MCF 10A (cell line): ENCODE measurements around the gene CIPC. TPM values are rescaled to one million over a fixed set of nuclear protein-coding genes. Genes with fewer than 3 reads are reported as not detected.

ENCODE experiments used
- BruUV-seq: library from RNA; stranded (reverse); fragments of 400-500 nt; replicated peaks from 2 replicates; lab custom pipeline; 2021; lab: Mats Ljungman, UMichigan
- CTCF ChIA-PET: fragments of 300-600 bp; sonication (Branson Sonifier 250); formaldehyde crosslinking; extraction: SDS; loops from one replicate; lab custom pipeline; 2021; ENCODE audit warnings: antibody characterized with exemption, inconsistent platforms; lab: Yijun Ruan, JAX
- POLR2A ChIA-PET: fragments of 300-600, 350-650 bp; sonication (Branson Sonifier 250); formaldehyde crosslinking; extraction: SDS; loops from one replicate; lab custom pipeline; 2020; ENCODE audit warnings: antibody characterized with exemption, inconsistent platforms; lab: Yijun Ruan, JAX
- DNase-seq: peaks from one replicate; pipeline ENCODE4 v3.0.0-alpha.2; 2018; ENCODE audit not compliant: unreplicated experiment
- H3K27ac Mint-ChIP-seq: one replicate; pipeline ENCODE4 v1.8.0; 2022; ENCODE audit warnings: mild to moderate bottlenecking, low read depth, mixed read lengths; ENCODE audit not compliant: unreplicated experiment
- H3K27me3 Mint-ChIP-seq: one replicate; pipeline ENCODE4 v1.8.0; 2022; ENCODE audit warnings: mixed read lengths; ENCODE audit not compliant: insufficient read depth, unreplicated experiment
- H3K36me3 Mint-ChIP-seq: one replicate; pipeline ENCODE4 v1.8.0; 2022; ENCODE audit warnings: mild to moderate bottlenecking, moderate library complexity, mixed read lengths; ENCODE audit not compliant: insufficient read depth, unreplicated experiment
- H3K4me1 Mint-ChIP-seq: one replicate; pipeline ENCODE4 v1.8.0; 2022; ENCODE audit warnings: mixed read lengths; ENCODE audit not compliant: insufficient read depth, unreplicated experiment
- H3K4me3 Mint-ChIP-seq: one replicate; pipeline ENCODE4 v1.8.0; 2022; ENCODE audit warnings: mild to moderate bottlenecking, moderate library complexity, mixed read lengths; ENCODE audit not compliant: unreplicated experiment
- H3K9me3 Mint-ChIP-seq: one replicate; pipeline ENCODE4 v1.8.0; 2022; ENCODE audit warnings: mixed read lengths; ENCODE audit not compliant: unreplicated experiment
- CTCF ChIP-seq: fragments of 200-600 bp; IDR thresholded peaks from one replicate; pipeline ENCODE4 v1.8.0; 2022; ENCODE audit warnings: antibody characterized with exemption, mild to moderate bottlenecking; ENCODE audit not compliant: unreplicated experiment
- intact Hi-C: fragments of 100-400 bp; cut with micrococcal nuclease; formaldehyde crosslinking; loops from 2 replicates; pipeline ENCODE4 v1.14.1; 2022
- total RNA-seq: library from RNA; stranded (reverse); gene quantifications from 2 replicates; pipeline ENCODE4 v1.2.3, GENCODE V29; 2022

The CIPC gene
- total RNA-seq, 1 experiment from 2014 or later = 9.7 TPM

DNA sequence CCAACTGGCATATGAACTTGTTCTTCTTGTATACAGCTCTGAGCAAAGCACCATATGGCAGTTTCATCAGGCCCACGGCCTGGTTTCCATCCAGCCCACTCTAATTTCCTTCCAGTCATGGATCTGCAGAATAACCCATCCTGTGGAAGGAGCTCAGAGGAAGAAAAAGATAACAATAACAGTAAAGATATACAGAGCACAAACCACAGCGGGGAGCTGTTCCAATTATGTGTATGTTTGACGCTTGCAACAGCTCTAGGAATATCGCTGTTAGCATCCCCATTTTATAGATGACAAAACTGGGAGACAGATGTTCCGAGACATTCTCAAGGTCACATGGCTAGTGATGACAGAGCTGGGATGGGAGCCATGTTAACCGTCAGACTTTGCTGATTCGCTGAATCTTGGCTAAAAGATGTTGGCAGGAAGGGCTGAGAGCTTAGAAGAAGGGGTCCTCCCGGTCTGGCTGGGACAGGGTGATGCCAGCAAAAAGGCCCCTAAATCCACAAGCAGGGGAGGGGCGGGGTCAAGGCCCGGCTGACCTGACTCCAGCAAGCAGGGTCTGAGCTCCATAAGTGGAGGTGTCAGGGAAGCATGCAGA lies 34.4 kb upstream of the CIPC start:
- intact Hi-C loops = no loop called here
- Mint-ChIP-seq H3K36me3 (no peaks in the 10 kb centered on the region), H3K27ac (no peak overlapping the region), H3K4me1 (peaks cover 17% of the 10 kb centered on the region), H3K9me3 (no peaks in the 10 kb centered on the region), H3K27me3 (no peaks in the 10 kb centered on the region), H3K4me3 (no peak overlapping the region)
- no TSS peak for BruUV-seq
- no peak for TF ChIP-seq CTCF
- ChIA-PET POLR2A (interaction anchor here (0.8 to 1.6 kb wide), 7 partner anchors 19 to 145 kb away, joined by 3 to 7 read pairs (median 4); partner anchors contain the start of gene IRF2BPL), CTCF (interaction anchor here (0.6 to 16.8 kb wide), 14 partner anchors 9 to 253 kb away, joined by 3 to 496 read pairs (median 4); no protein-coding TSS in a partner anchor)
- DNase-seq = no peak

- CTCF ChIA-PET = interaction anchor here (0.6 to 16.8 kb wide), 12 partner anchors 10 to 190 kb away, joined by 3 to 496 read pairs (median 4); no protein-coding TSS in a partner anchor
- intact Hi-C loops = no loop called here
Measured at GRCh38 chr14:77064521-77065178, 33.4 kb upstream of the CIPC start.

DNA sequence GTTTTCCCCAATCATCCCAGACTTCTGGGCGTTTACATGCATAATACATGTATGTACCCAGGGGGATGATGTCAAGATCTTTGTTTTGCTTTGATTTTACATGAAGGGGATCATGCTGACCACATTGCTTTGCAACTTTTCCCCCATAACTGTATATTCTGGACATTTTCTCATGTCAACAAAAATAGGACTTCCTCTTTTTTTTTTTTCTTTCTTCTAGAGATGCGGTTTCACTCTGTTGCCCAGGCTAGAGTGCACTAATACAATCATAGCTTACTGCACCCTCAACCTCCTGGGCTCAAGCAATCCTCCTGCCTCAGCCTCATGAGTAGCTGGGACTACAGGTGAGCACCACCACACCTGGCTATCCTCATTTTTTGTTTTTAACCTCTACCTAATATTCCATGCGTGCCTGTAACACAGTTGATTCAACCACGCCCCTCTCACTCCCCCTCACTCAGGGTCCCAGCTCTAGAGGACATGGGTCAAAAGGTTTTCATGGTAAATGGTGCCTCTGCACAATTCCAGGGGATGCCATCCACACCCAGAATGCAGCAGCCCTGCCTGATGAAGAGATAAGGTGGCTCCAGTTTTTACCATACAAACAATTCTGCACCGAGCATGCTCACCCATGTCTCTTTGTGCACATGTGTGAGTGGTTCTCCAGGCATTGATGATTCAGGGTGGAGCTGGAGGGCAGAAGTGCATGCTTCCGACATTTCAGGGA lies 32.0 kb upstream of the CIPC start:
- H3K27ac Mint-ChIP-seq = no peak overlapping the region
- no peak for DNase-seq
- H3K36me3 Mint-ChIP-seq = no peaks in the 10 kb centered on the region
- ChIA-PET CTCF (interaction anchor here (0.7 to 16.8 kb wide), 5 partner anchors 37 to 191 kb away, joined by 3 to 496 read pairs (median 6); no protein-coding TSS in a partner anchor), POLR2A (interaction anchor here (1.0 kb wide), 1 partner anchor 164 kb away, joined by 4 read pairs; no protein-coding TSS in a partner anchor)
- no peak for TF ChIP-seq CTCF
- intact Hi-C loops = no loop called here
- no peaks in the 10 kb centered on the region for H3K9me3 Mint-ChIP-seq
- H3K4me1 Mint-ChIP-seq = peaks cover 12% of the 10 kb centered on the region
- no peaks in the 10 kb centered on the region for H3K27me3 Mint-ChIP-seq
- no TSS peak for BruUV-seq
- H3K4me3 Mint-ChIP-seq = no peak overlapping the region

More at GRCh38 chr14:77064521-77065178, 33.4 kb upstream of the CIPC start:
- Mint-ChIP-seq H3K4me1 (peaks cover 8% of the 10 kb centered on the region), H3K36me3 (no peaks in the 10 kb centered on the region), H3K27me3 (no peaks in the 10 kb centered on the region), H3K4me3 (no peak overlapping the region), H3K9me3 (no peaks in the 10 kb centered on the region), H3K27ac (no peak overlapping the region)
- POLR2A ChIA-PET = interaction anchor here (0.8 to 1.4 kb wide), 5 partner anchors 20 to 146 kb away, joined by 3 to 7 read pairs (median 4); partner anchors contain the start of gene IRF2BPL
- DNase-seq = no peak
- no peak for TF ChIP-seq CTCF
- BruUV-seq = no TSS peak
